ENCODE data around the gene TSPAN15. TPM values are rescaled to one million over a fixed set of nuclear protein-coding genes. Genes with fewer than 3 reads are reported as not detected.

TSPAN15 gene
- total RNA-seq, 4 donors from 2014 or later, result 97.7 to 152 (median 148) TPM

DNA sequence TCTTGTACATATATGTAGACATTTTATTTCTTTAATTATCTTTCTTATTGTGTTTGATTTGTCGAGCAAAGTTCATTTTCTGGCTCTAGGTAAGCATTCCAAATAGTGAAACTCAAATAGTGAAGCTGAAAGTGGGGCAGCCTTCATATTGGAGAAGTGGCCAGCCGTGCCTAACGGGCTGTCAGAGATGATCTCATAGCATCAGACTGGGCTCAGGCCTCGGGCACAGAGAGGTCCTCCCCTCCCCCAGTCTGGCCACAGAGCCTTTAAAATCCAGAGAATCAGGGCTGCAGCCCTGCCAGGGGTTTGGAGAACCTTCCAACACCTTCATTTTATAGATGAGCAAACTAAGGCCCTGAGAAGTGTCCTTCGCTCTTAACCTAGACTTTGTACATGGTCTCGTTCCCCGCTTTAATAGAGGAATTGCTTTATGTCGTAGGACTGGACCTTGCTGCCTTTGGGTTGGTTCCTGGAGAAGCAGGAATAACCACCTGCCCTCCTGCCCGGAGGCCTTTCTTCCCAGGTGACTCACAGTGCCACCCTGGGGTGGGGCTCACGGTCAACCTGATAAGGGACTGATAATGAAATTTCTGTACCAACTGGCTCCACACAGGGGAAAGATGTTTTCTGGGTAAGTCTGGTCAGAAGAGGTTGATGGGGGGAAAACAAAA is 7.3 kb downstream of the TSPAN15 start:
- TF ChIP-seq, protein P1, sequence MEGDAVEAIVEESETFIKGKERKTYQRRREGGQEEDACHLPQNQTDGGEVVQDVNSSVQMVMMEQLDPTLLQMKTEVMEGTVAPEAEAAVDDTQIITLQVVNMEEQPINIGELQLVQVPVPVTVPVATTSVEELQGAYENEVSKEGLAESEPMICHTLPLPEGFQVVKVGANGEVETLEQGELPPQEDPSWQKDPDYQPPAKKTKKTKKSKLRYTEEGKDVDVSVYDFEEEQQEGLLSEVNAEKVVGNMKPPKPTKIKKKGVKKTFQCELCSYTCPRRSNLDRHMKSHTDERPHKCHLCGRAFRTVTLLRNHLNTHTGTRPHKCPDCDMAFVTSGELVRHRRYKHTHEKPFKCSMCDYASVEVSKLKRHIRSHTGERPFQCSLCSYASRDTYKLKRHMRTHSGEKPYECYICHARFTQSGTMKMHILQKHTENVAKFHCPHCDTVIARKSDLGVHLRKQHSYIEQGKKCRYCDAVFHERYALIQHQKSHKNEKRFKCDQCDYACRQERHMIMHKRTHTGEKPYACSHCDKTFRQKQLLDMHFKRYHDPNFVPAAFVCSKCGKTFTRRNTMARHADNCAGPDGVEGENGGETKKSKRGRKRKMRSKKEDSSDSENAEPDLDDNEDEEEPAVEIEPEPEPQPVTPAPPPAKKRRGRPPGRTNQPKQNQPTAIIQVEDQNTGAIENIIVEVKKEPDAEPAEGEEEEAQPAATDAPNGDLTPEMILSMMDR (IDR thresholded peaks at IDR 0.05), result no peak
- TF ChIP-seq POLR2A (IDR thresholded peaks at IDR 0.05), result no peak
- TF ChIP-seq EP300 (IDR thresholded peaks at IDR 0.05; ENCODE audit: low read depth), result peak; percentile 32
- TF ChIP-seq POLR2AphosphoS5 (IDR thresholded peaks at IDR 0.05), result peak in 2 of 3 donors; percentile 61 to 68
- Histone ChIP-seq H3K4me3 (no peak overlapping the region), H3K27me3 (no peaks in the 10 kb centered on the region), H3K4me1 (peaks cover 47 to 85% (median 64%) of the 10 kb centered on the region in 4 donors), H3K9me3 (no peaks in the 10 kb centered on the region), H3K36me3 (no peaks in the 10 kb centered on the region), H3K27ac (peak overlapping the region; percentile 80 to 90 (median 82))
- in situ Hi-C loops (cut with MboI; ENCODE audit: low pct_ligation_motif_present in 1 of 4, low pct_unique_long_range_greater_than_20kb in 1 of 4, low sequenced_read_pairs in 3 of 4), result no loop called here
- peak; percentile 88 for DNase-seq
- intact Hi-C loops (cut with DNase I; ENCODE audit: low total_unique reads), result no loop called here
- WGBS, 2 donors (ENCODE audit: low coverage in 1 of 2), result 17 to 44% methylated on average over 1 to 10 of the region's 10 CpGs

DNA sequence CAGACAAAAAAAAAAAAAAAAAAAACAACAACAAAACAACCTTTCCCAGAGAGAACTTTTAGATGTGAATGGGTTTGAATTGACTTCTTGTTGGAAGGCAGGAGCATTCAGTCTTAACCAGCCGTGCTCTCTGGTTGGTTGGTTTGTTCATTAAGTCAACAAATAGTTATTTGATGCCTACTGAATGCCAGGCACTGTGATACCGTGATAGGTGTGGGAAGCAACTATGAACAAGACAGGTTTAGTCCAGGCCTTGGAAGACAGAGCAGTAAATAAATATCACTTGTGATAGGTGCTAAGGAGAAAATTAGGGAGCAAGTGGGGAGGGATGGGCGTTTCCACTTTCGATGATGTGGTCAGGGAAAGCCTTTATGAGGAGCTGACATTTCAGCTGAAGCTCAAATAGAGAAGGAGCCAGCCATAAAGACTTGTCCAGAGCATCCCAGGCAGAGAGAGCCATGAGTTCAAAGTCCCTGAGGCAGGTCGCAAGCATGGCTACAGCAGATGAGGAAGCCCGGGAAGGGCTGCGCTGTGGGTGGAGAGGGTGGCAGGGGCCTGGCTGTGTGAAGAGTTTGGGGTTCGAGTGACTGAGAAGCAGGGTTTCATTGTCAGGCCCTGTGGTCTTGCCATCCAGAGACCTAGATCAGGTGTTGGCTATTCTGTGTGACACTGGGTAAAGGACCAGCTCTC is 8.0 kb downstream of the TSPAN15 start:
- in situ Hi-C loops (cut with MboI; ENCODE audit: low pct_ligation_motif_present in 1 of 4, low pct_unique_long_range_greater_than_20kb in 1 of 4, low sequenced_read_pairs in 3 of 4), result no loop called here

DNA sequence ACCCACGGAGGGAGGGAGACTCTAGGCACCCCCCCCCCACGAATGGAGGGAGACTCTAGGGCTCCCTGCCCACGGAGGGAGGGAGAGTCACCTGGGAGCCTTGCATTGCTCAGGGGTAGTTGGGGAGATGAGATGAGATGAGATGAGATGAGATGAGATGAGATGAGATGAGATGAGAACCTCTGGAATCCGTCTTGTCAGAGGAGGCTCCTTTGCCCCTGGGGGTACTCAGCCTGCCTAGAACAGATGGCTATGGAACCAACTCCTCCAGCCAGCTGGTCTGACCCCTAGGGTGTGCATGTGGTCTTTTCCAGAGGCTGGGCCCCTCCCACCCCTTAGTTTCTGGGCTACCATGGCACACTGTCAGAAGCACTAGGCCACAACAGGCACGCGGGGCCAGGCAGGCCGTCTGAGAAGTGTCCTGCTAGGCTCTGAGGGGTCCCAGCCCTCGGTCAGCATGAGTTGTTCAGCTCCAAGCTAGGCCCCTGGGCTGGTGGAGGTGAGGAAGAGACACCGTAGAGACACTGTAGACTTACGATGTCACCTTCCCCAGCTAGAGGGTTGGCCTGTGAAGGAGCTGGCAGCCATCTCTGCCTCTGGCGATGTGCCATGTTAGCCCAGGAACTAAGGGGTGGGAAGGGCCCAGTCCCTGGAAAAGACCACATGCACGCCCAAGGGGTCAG is 8.8 kb downstream of the TSPAN15 start:
- Histone ChIP-seq H3K4me3 (no peak overlapping the region), H3K27ac (peak overlapping the region; percentile 80 to 90 (median 82)), H3K4me1 (peaks cover 56 to 86% (median 70%) of the 10 kb centered on the region in 4 donors), H3K9me3 (no peaks in the 10 kb centered on the region), H3K36me3 (no peaks in the 10 kb centered on the region), H3K27me3 (no peaks in the 10 kb centered on the region)
- DNase-seq, result no peak
- intact Hi-C loops (cut with DNase I; ENCODE audit: low total_unique reads), result no loop called here
- 90% methylated on average over 11 of the region's 12 CpGs; no CpG with 5 or more reads in 1 of the 2 donors for WGBS, 2 donors (ENCODE audit: low coverage in 1 of 2)
- in situ Hi-C loops (cut with MboI; ENCODE audit: low pct_ligation_motif_present in 1 of 4, low pct_unique_long_range_greater_than_20kb in 1 of 4, low sequenced_read_pairs in 3 of 4), result no loop called here
- TF ChIP-seq, protein P1 (IDR thresholded peaks at IDR 0.05), result no peak
- TF ChIP-seq POLR2A (IDR thresholded peaks at IDR 0.05), result no peak
- TF ChIP-seq EP300 (IDR thresholded peaks at IDR 0.05; ENCODE audit: low read depth), result no peak
- no peak for TF ChIP-seq POLR2AphosphoS5 (IDR thresholded peaks at IDR 0.05)

More for the DNA sequence above, 8.0 kb downstream of the TSPAN15 start:
- Histone ChIP-seq H3K27me3 (no peaks in the 10 kb centered on the region), H3K4me3 (no peak overlapping the region), H3K27ac (peak overlapping the region; percentile 80 to 90 (median 82)), H3K9me3 (no peaks in the 10 kb centered on the region), H3K36me3 (no peaks in the 10 kb centered on the region), H3K4me1 (peaks cover 48 to 85% (median 64%) of the 10 kb centered on the region in 4 donors)
- intact Hi-C loops (cut with DNase I; ENCODE audit: low total_unique reads), result no loop called here
- peak in 1 of 3 donors; percentile 29 for TF ChIP-seq POLR2AphosphoS5 (IDR thresholded peaks at IDR 0.05)
- no peak for TF ChIP-seq EP300 (IDR thresholded peaks at IDR 0.05; ENCODE audit: low read depth)
- no peak for TF ChIP-seq POLR2A (IDR thresholded peaks at IDR 0.05)
- TF ChIP-seq, protein P1 (IDR thresholded peaks at IDR 0.05), result no peak
- peak; percentile 66 for DNase-seq
- 55 to 63% methylated on average over 4 to 8 of the region's 8 CpGs for WGBS, 2 donors (ENCODE audit: low coverage in 1 of 2)
